Astrocyte (in vitro differentiated cells and primary cell): Measurements from ENCODE around the gene ABCA5. TPM values are rescaled to one million over a fixed set of nuclear protein-coding genes. Genes with fewer than 3 reads are reported as not detected.

Source experiments
- DNase-seq: peaks from one replicate; pipeline ENCODE4 v3.0.0-alpha.2; 2010; ENCODE audit warnings: low read depth
- FAIRE-seq: peaks from 2 replicates; lab custom pipeline; 2011; peaks lifted over from hg19 to GRCh38; lab: Jason Lieb, UNC
- H2AFZ ChIP-seq: 2 replicates; pipeline ENCODE4 v1.6.0; 2012; ENCODE audit warnings: low read depth, low read length, inconsistent platforms
- H3K27ac ChIP-seq: 2 replicates; pipeline ENCODE4 v1.5.1; 2011; ENCODE audit warnings: low read depth, low read length, inconsistent platforms
- H3K27me3 ChIP-seq: 2 replicates; pipeline ENCODE4 v1.6.0; 2011; ENCODE audit warnings: low read length, inconsistent platforms; ENCODE audit not compliant: insufficient read depth
- H3K36me3 ChIP-seq: 2 replicates; pipeline ENCODE4 v1.5.1; 2011; ENCODE audit warnings: low read length, inconsistent platforms; ENCODE audit not compliant: insufficient read depth
- H3K4me1 ChIP-seq: 2 replicates; pipeline ENCODE4 v1.5.1; 2011; ENCODE audit warnings: low read length, inconsistent platforms; ENCODE audit not compliant: insufficient read depth
- H3K4me2 ChIP-seq: 2 replicates; pipeline ENCODE4 v1.6.0; 2012; ENCODE audit warnings: low read length, inconsistent platforms
- H3K4me3 ChIP-seq: 2 replicates; pipeline ENCODE4 v1.5.1; 2011; ENCODE audit warnings: low read depth, mild to moderate bottlenecking, low read length, inconsistent platforms; ENCODE audit not compliant: insufficient read depth
- H3K79me2 ChIP-seq: 2 replicates; pipeline ENCODE4 v1.6.0; 2012; ENCODE audit warnings: mild to moderate bottlenecking, low read length, inconsistent platforms; ENCODE audit not compliant: insufficient read depth
- H3K9ac ChIP-seq: 2 replicates; pipeline ENCODE4 v1.6.0; 2012; ENCODE audit warnings: mild to moderate bottlenecking, low read length, inconsistent platforms
- H3K9me3 ChIP-seq: 2 replicates; pipeline ENCODE4 v1.5.1; 2012; ENCODE audit warnings: low read depth, mild to moderate bottlenecking, low read length, inconsistent platforms; ENCODE audit not compliant: insufficient read depth
- H4K20me1 ChIP-seq: 2 replicates; pipeline ENCODE4 v1.6.0; 2012; ENCODE audit warnings: low read length, inconsistent platforms; ENCODE audit not compliant: insufficient read depth
- H3K27ac Mint-ChIP-seq: one replicate; pipeline ENCODE4 v1.8.0; 2021; ENCODE audit warnings: mild to moderate bottlenecking, mixed read lengths; ENCODE audit not compliant: unreplicated experiment
- H3K27me3 Mint-ChIP-seq: one replicate; pipeline ENCODE4 v1.8.0; 2021; ENCODE audit warnings: low read depth, mixed read lengths; ENCODE audit not compliant: unreplicated experiment
- H3K36me3 Mint-ChIP-seq: one replicate; pipeline ENCODE4 v1.8.0; 2021; ENCODE audit warnings: low read depth, mixed read lengths; ENCODE audit not compliant: unreplicated experiment
- H3K4me1 Mint-ChIP-seq: one replicate; pipeline ENCODE4 v1.8.0; 2021; ENCODE audit warnings: low read depth, mixed read lengths; ENCODE audit not compliant: unreplicated experiment
- H3K4me3 Mint-ChIP-seq: one replicate; pipeline ENCODE4 v1.8.0; 2021; ENCODE audit warnings: mild to moderate bottlenecking, moderate library complexity, mixed read lengths; ENCODE audit not compliant: unreplicated experiment
- H3K9me3 Mint-ChIP-seq: one replicate; pipeline ENCODE4 v1.8.0; 2021; ENCODE audit warnings: mild to moderate bottlenecking, mixed read lengths; ENCODE audit not compliant: unreplicated experiment
- EZH2 ChIP-seq: IDR thresholded peaks from 2 replicates; pipeline ENCODE4 v1.6.1; 2012; ENCODE audit warnings: mild to moderate bottlenecking, low read length, inconsistent platforms; ENCODE audit not compliant: insufficient read depth
- total RNA-seq: library from RNA; stranded (reverse); gene quantifications from 2 replicates; pipeline ENCODE4 v1.2.1, GENCODE V29; 2021
- TF ChIP-seq, protein P1 (sequence below): IDR thresholded peaks from 2 replicates; pipeline ENCODE4 v1.5.1; 2011; ENCODE audit warnings: low read depth, mild to moderate bottlenecking, inconsistent platforms, low read length, moderate library complexity; ENCODE audit not compliant: insufficient read depth

ABCA5 gene
- total RNA-seq, 1 donor from 2014 or later = 2.6 TPM

DNA sequence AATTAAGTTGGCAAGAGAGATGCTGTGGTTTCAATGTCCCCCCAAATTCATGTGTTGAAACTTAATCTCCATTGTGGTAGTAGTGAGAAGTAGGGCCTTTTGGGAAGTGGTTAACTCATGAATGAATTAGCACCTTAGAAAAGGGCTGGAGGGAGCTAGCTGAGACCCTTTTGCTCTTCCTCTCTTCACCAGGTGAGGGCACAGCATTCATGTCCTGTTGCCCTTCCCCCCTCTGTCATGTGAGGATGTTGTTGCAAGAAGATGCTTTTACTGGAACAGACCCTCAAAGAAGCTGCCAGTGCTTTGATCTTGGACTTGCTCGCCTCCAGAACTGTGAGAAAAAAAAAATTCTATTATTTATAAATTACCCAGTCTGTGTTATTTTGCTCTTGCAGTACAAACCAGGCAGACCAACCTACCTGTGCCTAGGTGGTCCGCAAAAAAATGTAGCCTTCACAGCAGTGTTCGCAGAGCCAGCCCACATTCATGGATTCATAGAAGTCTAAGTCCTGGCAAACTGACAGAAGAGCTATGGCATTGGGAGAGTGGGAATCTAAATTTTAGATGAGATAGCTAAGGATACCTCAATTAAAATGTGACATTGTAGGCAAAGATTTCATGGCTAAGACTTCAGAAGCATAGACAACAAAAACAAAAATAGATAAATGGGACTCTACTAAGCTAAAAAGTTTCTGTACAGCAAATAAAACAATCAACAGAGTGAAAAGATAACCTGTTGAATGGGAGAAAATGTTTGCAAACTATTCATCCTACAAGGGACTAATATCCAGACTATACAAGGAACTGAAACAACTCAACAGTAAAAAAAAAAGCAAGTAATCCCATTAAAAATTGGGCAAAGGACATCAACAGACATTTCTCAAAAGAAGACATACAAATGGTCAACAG, 32.0 kb upstream of the ABCA5 start:
- Histone ChIP-seq H2AFZ (no peak overlapping the region), H3K9ac (no peak overlapping the region), H3K4me3 (no peak overlapping the region), H4K20me1 (no peaks in the 10 kb centered on the region), H3K9me3 (no peaks in the 10 kb centered on the region), H3K79me2 (no peaks in the 10 kb centered on the region), H3K36me3 (no peaks in the 10 kb centered on the region), H3K4me2 (no peak overlapping the region), H3K4me1 (no peaks in the 10 kb centered on the region), H3K27ac (no peak overlapping the region), H3K27me3 (no peaks in the 10 kb centered on the region)
- peaks cover 3% of the 10 kb centered on the region for H3K9me3 Mint-ChIP-seq
- FAIRE-seq (no peak), DNase-seq (no peak)
- no peaks in the 10 kb centered on the region for H3K36me3 Mint-ChIP-seq
- no peak overlapping the region for H3K4me3 Mint-ChIP-seq
- H3K27ac Mint-ChIP-seq = no peak overlapping the region
- TF ChIP-seq EZH2 = no peak
- TF ChIP-seq, protein P1, sequence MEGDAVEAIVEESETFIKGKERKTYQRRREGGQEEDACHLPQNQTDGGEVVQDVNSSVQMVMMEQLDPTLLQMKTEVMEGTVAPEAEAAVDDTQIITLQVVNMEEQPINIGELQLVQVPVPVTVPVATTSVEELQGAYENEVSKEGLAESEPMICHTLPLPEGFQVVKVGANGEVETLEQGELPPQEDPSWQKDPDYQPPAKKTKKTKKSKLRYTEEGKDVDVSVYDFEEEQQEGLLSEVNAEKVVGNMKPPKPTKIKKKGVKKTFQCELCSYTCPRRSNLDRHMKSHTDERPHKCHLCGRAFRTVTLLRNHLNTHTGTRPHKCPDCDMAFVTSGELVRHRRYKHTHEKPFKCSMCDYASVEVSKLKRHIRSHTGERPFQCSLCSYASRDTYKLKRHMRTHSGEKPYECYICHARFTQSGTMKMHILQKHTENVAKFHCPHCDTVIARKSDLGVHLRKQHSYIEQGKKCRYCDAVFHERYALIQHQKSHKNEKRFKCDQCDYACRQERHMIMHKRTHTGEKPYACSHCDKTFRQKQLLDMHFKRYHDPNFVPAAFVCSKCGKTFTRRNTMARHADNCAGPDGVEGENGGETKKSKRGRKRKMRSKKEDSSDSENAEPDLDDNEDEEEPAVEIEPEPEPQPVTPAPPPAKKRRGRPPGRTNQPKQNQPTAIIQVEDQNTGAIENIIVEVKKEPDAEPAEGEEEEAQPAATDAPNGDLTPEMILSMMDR = no peak
- H3K4me1 Mint-ChIP-seq = no peaks in the 10 kb centered on the region
- H3K27me3 Mint-ChIP-seq = peaks cover 5% of the 10 kb centered on the region

DNA sequence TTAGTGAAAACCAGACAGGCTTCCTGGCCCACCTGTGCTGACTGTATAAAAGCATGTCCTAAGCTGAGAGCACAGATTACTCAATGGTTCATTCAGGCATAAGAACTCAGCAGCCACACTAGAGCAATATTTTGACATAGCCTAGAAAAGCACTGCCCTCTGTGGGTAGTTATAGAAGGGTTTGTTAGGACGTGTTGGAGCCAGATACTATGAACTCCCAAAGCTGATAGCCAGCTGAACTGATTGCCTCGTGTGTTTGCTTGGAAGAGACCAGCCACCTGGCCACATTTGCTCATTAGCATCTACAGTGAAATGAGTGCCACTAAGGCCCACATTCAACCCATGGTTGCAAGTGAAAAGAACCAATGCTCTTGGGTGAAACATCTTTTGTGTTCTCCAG, 30.8 kb upstream of the ABCA5 start:
- TF ChIP-seq, protein P1 = no peak
- TF ChIP-seq EZH2 = no peak
- H3K9me3 Mint-ChIP-seq = peaks cover 3% of the 10 kb centered on the region
- H3K27ac ChIP-seq = no peak overlapping the region
- H3K4me3 ChIP-seq = no peak overlapping the region
- no peak for DNase-seq
- no peaks in the 10 kb centered on the region for H3K36me3 ChIP-seq
- H3K27ac Mint-ChIP-seq = no peak overlapping the region
- no peaks in the 10 kb centered on the region for H3K4me1 Mint-ChIP-seq
- no peaks in the 10 kb centered on the region for H3K27me3 ChIP-seq
- no peaks in the 10 kb centered on the region for H3K79me2 ChIP-seq
- no peak overlapping the region for H2AFZ ChIP-seq
- no peaks in the 10 kb centered on the region for H3K9me3 ChIP-seq
- no peak overlapping the region for H3K9ac ChIP-seq
- H3K36me3 Mint-ChIP-seq = no peaks in the 10 kb centered on the region
- H4K20me1 ChIP-seq = no peaks in the 10 kb centered on the region
- no peaks in the 10 kb centered on the region for H3K4me1 ChIP-seq
- no peak for FAIRE-seq
- peaks cover 5% of the 10 kb centered on the region for H3K27me3 Mint-ChIP-seq
- no peak overlapping the region for H3K4me2 ChIP-seq
- H3K4me3 Mint-ChIP-seq = no peak overlapping the region

DNA sequence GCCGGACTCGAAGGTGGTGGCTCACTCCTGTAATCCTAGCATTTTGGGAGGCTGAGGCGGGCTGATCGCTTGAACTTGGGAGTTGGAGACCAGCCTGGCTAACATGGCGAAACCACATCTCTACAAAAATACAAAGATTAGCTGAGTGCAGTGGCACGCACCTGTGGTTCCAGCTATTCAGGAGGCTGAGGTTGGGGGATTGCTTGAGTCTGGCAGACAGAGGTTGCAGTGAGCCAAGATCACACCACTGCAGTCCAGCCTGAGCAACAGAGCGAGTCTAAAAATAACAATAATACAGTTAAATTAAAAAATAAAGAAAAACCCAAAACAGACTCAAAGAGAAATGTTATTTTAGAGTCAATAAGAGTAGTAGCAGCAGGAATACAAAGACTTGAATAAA, 29.7 kb upstream of the ABCA5 start:
- Mint-ChIP-seq H3K27me3 (peaks cover 4% of the 10 kb centered on the region), H3K4me3 (no peak overlapping the region), H3K9me3 (no peaks in the 10 kb centered on the region), H3K36me3 (no peaks in the 10 kb centered on the region), H3K4me1 (no peaks in the 10 kb centered on the region), H3K27ac (no peak overlapping the region)
- no peaks in the 10 kb centered on the region for H3K27me3 ChIP-seq
- no peak overlapping the region for H2AFZ ChIP-seq
- H3K4me3 ChIP-seq = no peak overlapping the region
- DNase-seq (no peak), FAIRE-seq (no peak)
- H4K20me1 ChIP-seq = no peaks in the 10 kb centered on the region
- H3K9ac ChIP-seq = no peak overlapping the region
- no peaks in the 10 kb centered on the region for H3K4me1 ChIP-seq
- H3K27ac ChIP-seq = no peak overlapping the region
- no peaks in the 10 kb centered on the region for H3K79me2 ChIP-seq
- H3K4me2 ChIP-seq = no peak overlapping the region
- H3K36me3 ChIP-seq = no peaks in the 10 kb centered on the region
- TF ChIP-seq EZH2 = no peak
- TF ChIP-seq, protein P1 = no peak
- H3K9me3 ChIP-seq = no peaks in the 10 kb centered on the region
